ENCODE measurements around the gene TEAD4. TPM values are rescaled to one million over a fixed set of nuclear protein-coding genes. Genes with fewer than 3 reads are reported as not detected.

TEAD4 gene
- total RNA-seq, 2 donors from 2014 or later: 12.9 to 41.5 TPM

GRCh38 chr12:3034067-3034750, 75.0 kb downstream of the TEAD4 start:
- Histone ChIP-seq H3K4me1 (peaks cover 0 to 19% of the 10 kb centered on the region in 2 donors), H3K4me3 (no peak overlapping the region), H3K36me3 (peaks cover 19% of the 10 kb centered on the region), H3K27me3 (no peaks in the 10 kb centered on the region), H3K27ac (no peak overlapping the region), H3K9me3 (no peaks in the 10 kb centered on the region)
- peak; percentile 65 to 84 for TF ChIP-seq CTCF (IDR thresholded peaks at IDR 0.05)
- peak; percentile 65 for DNase-seq (ENCODE audit: low spot score)

GRCh38 chr12:3035171-3035570, 76.0 kb downstream of the TEAD4 start:
- TF ChIP-seq CTCF (IDR thresholded peaks at IDR 0.05): no peak
- Histone ChIP-seq H3K9me3 (no peaks in the 10 kb centered on the region), H3K4me3 (no peak overlapping the region), H3K27ac (peak overlapping the region in 1 of 2 donors; percentile 56), H3K27me3 (no peaks in the 10 kb centered on the region), H3K36me3 (peaks cover 23% of the 10 kb centered on the region), H3K4me1 (peaks cover 0 to 19% of the 10 kb centered on the region in 2 donors)
- no peak for DNase-seq (ENCODE audit: low spot score)

- no peak for DNase-seq (ENCODE audit: low spot score)
- no peaks in the 10 kb centered on the region for H3K9me3 ChIP-seq
- H3K36me3 ChIP-seq: peaks cover 21% of the 10 kb centered on the region
- peak in 1 of 2 donors; percentile 52 for TF ChIP-seq CTCF (IDR thresholded peaks at IDR 0.05)
- peaks cover 0 to 19% of the 10 kb centered on the region in 2 donors for H3K4me1 ChIP-seq
- H3K27ac ChIP-seq: peak overlapping the region in 1 of 2 donors; percentile 56
- no peaks in the 10 kb centered on the region for H3K27me3 ChIP-seq
- H3K4me3 ChIP-seq: no peak overlapping the region
Observed at GRCh38 chr12:3035815-3036702, 76.9 kb downstream of the TEAD4 start.

- no peak overlapping the region for H3K4me3 ChIP-seq
- H3K36me3 ChIP-seq: peaks cover 17% of the 10 kb centered on the region
- H3K9me3 ChIP-seq: no peaks in the 10 kb centered on the region
- peak overlapping the region in 1 of 2 donors; percentile 20 for H3K27ac ChIP-seq
- no peaks in the 10 kb centered on the region for H3K27me3 ChIP-seq
- H3K4me1 ChIP-seq: peaks cover 0 to 23% of the 10 kb centered on the region in 2 donors
- TF ChIP-seq CTCF (IDR thresholded peaks at IDR 0.05): no peak
- no peak for DNase-seq (ENCODE audit: low spot score)
Observed at GRCh38 chr12:3036901-3037600, 77.9 kb downstream of the TEAD4 start.

GRCh38 chr12:3038166-3038565, 79.0 kb downstream of the TEAD4 start:
- Histone ChIP-seq H3K4me1 (peaks cover 0 to 32% of the 10 kb centered on the region in 2 donors), H3K27ac (no peak overlapping the region), H3K4me3 (no peak overlapping the region), H3K36me3 (peaks cover 17% of the 10 kb centered on the region), H3K9me3 (no peaks in the 10 kb centered on the region), H3K27me3 (no peaks in the 10 kb centered on the region)
- TF ChIP-seq CTCF (IDR thresholded peaks at IDR 0.05): no peak
- no peak for DNase-seq (ENCODE audit: low spot score)
